Sigmoid colon (tissue), 7 donors: ENCODE measurements around the gene FOXJ1. TPM values are rescaled to one million over a fixed set of nuclear protein-coding genes. Genes with fewer than 3 reads are reported as not detected.

ENCODE experiments used
- DNase-seq: peaks from one replicate; pipeline ENCODE4 v3.0.0-alpha.2; 2019
- H3K27ac ChIP-seq, 4 donors: fragments of 200-600 bp; sonication (generic); one replicate each; pipeline ENCODE4 v1.5.1; 2016 to 2019; ENCODE audit warnings: mild to moderate bottlenecking in 1 of 4
- H3K27me3 ChIP-seq, 3 donors: fragments of 200-600 bp; sonication (generic); one replicate each; pipeline ENCODE4 v1.5.1; 2019; ENCODE audit warnings: mild to moderate bottlenecking in 1 of 3
- H3K36me3 ChIP-seq, 4 donors: fragments of 200-600 bp; sonication (generic); one replicate each; pipeline ENCODE4 v1.5.1; 2016 to 2019
- H3K4me1 ChIP-seq, 4 donors: fragments of 200-600 bp; sonication (generic); one replicate each; pipeline ENCODE4 v1.5.1; 2017 to 2019
- H3K4me3 ChIP-seq, 4 donors: fragments of 200-600 bp; sonication (generic); one replicate each; pipeline ENCODE4 v1.5.1; 2017 to 2019; ENCODE audit warnings: mild to moderate bottlenecking in 2 of 4, moderate library complexity in 1 of 4
- H3K9me3 ChIP-seq, 4 donors: fragments of 200-600 bp in 3 of 4; sonication (generic) in 3 of 4; one replicate each; pipeline versions ENCODE4 v1.5.1 to v1.6.1; 2013 to 2019
- EP300 ChIP-seq, 4 donors: sonication (generic); formaldehyde crosslinking; IDR thresholded peaks; one replicate each; pipeline ENCODE4 v1.6.1; 2017; ENCODE audit warnings: antibody characterized with exemption in 4 of 4
- POLR2A ChIP-seq, 2 donors: fragments of 450-650 bp; IDR thresholded peaks; one replicate each; pipeline ENCODE4 v1.6.1; 2016; ENCODE audit warnings: antibody characterized with exemption in 2 of 2, mild to moderate bottlenecking in 2 of 2, moderate library complexity in 2 of 2
- POLR2AphosphoS5 ChIP-seq, 4 donors: sonication (generic); formaldehyde crosslinking; IDR thresholded peaks; one replicate each; pipeline ENCODE4 v1.6.1; 2017; ENCODE audit warnings: antibody characterized with exemption in 4 of 4
- WGBS, 2 donors: extraction: QIAGEN DNeasy Blood & Tissue Kit; methylation state at CpG; one replicate each; pipeline ENCODE4 v1.1.7; 2013; 5-methylcytosine and 5-hydroxymethylcytosine counted together
- intact Hi-C: fragments of 100-400 bp; cut with DNase I; formaldehyde crosslinking; loops from one replicate; pipeline ENCODE4 v1.15.1; 2023
- polyA plus RNA-seq, 3 donors: library from polyadenylated mRNA; stranded (reverse); fragments of 200-250 nt; gene quantifications; one replicate each; pipeline ENCODE4 v1.2.3, GENCODE V29; 2013
- total RNA-seq, 4 donors: library from RNA; depleted of rRNA; stranded (reverse); fragments of >200 nt; gene quantifications; one replicate each; pipeline ENCODE4 v1.1.0, GENCODE V29; 2016
- TF ChIP-seq, protein P1 (sequence below), 4 experiments: fragments of 450-650 bp in 3 of 4; fragments of 200-600 bp in 1 of 4; IDR thresholded peaks; one replicate each; pipeline ENCODE4 v1.5.1; 2016 to 2019; ENCODE audit warnings: antibody characterized with exemption in 4 of 4, mild to moderate bottlenecking in 3 of 4, moderate library complexity in 2 of 4
- donor health status: healthy with polysubstance abuse.
- donor health status: Bipolar disorder and iron deficiency.
- donor health status: healthy.

The FOXJ1 gene
- total and polyA plus RNA-seq, 7 donors = 0.14 to 2.3 (median 0.42) TPM; not detected in 3

- no peaks in the 10 kb centered on the region for H3K27me3 ChIP-seq
- no peak for DNase-seq
- peaks cover 2 to 11% (median 10%) of the 10 kb centered on the region in 4 donors for H3K4me1 ChIP-seq
- whole genome bisulfite sequencing, 2 donors = 82 to 86% methylated on average over 5 of the region's 5 CpGs
- TF ChIP-seq, protein P1, sequence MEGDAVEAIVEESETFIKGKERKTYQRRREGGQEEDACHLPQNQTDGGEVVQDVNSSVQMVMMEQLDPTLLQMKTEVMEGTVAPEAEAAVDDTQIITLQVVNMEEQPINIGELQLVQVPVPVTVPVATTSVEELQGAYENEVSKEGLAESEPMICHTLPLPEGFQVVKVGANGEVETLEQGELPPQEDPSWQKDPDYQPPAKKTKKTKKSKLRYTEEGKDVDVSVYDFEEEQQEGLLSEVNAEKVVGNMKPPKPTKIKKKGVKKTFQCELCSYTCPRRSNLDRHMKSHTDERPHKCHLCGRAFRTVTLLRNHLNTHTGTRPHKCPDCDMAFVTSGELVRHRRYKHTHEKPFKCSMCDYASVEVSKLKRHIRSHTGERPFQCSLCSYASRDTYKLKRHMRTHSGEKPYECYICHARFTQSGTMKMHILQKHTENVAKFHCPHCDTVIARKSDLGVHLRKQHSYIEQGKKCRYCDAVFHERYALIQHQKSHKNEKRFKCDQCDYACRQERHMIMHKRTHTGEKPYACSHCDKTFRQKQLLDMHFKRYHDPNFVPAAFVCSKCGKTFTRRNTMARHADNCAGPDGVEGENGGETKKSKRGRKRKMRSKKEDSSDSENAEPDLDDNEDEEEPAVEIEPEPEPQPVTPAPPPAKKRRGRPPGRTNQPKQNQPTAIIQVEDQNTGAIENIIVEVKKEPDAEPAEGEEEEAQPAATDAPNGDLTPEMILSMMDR (IDR thresholded peaks at IDR 0.05) = no peak
- TF ChIP-seq EP300 (IDR thresholded peaks at IDR 0.05) = no peak
- no peak for TF ChIP-seq POLR2A (IDR thresholded peaks at IDR 0.05)
- TF ChIP-seq POLR2AphosphoS5 (IDR thresholded peaks at IDR 0.05) = no peak
- no peaks in the 10 kb centered on the region for H3K9me3 ChIP-seq
- H3K27ac ChIP-seq = no peak overlapping the region
- intact Hi-C loops = loop anchor here (2.0 kb wide), 1 partner anchor 32 kb away; no protein-coding TSS in a partner anchor
- no peaks in the 10 kb centered on the region for H3K36me3 ChIP-seq
- H3K4me3 ChIP-seq = no peak overlapping the region
These were observed 17.9 kb downstream of the FOXJ1 start for GRCh38 chr17:76123191-76123499.

- H3K4me1 ChIP-seq = peaks cover 2 to 11% (median 10%) of the 10 kb centered on the region in 4 donors
- no peak for TF ChIP-seq EP300 (IDR thresholded peaks at IDR 0.05)
- TF ChIP-seq POLR2AphosphoS5 (IDR thresholded peaks at IDR 0.05) = no peak
- no peak for TF ChIP-seq POLR2A (IDR thresholded peaks at IDR 0.05)
- TF ChIP-seq, protein P1 (IDR thresholded peaks at IDR 0.05) = no peak
- H3K36me3 ChIP-seq = no peaks in the 10 kb centered on the region
- H3K4me3 ChIP-seq = no peak overlapping the region
- peak overlapping the region in 1 of 4 donors; percentile 68 for H3K27ac ChIP-seq
- peak; percentile 55 for DNase-seq
- no peaks in the 10 kb centered on the region for H3K9me3 ChIP-seq
- intact Hi-C loops = loop anchor here (1.0 to 2.0 kb wide), 2 partner anchors 32 to 157 kb away; no protein-coding TSS in a partner anchor
- 91 to 93% methylated on average over 24 of the region's 24 CpGs for WGBS, 2 donors
- H3K27me3 ChIP-seq = no peaks in the 10 kb centered on the region
These were observed 18.4 kb downstream of the FOXJ1 start for GRCh38 chr17:76122431-76123190.

DNA sequence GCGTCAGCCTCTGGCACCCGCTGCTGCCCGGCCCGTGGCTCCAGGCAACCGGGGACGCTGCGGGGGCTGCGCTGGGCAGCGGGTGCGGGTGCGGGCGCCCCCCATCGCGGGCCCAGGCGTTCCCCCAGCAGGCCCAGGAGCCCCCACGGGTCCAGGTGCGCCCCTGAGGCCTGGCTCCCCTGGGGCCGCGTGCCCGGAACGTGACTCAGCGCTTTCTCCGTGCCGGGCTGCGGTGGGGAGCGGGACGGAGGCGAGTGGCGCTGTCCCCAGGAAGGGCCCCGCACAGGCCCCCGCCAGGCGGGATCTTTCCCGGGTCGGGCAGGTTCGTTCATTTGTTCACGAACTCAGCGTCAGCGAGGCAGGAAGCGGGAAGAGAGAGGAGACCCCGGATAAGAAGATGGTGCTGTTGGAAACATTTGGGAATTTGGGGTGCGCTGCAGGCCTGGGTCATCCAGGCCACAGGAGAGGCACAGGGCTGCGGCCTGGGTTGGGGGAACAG, 19.1 kb downstream of the FOXJ1 start:
- H3K36me3 ChIP-seq = no peaks in the 10 kb centered on the region
- TF ChIP-seq EP300 (IDR thresholded peaks at IDR 0.05) = no peak
- TF ChIP-seq, protein P1 (IDR thresholded peaks at IDR 0.05) = no peak
- no peak for TF ChIP-seq POLR2A (IDR thresholded peaks at IDR 0.05)
- no peak for TF ChIP-seq POLR2AphosphoS5 (IDR thresholded peaks at IDR 0.05)
- peak overlapping the region in 2 of 4 donors; percentile 21 to 68 for H3K27ac ChIP-seq
- no peaks in the 10 kb centered on the region for H3K27me3 ChIP-seq
- peak overlapping the region in 3 of 4 donors; percentile 34 to 51 (median 46) for H3K4me3 ChIP-seq
- 40 to 69% methylated on average over 42 of the region's 42 CpGs for whole genome bisulfite sequencing, 2 donors
- no peaks in the 10 kb centered on the region for H3K9me3 ChIP-seq
- H3K4me1 ChIP-seq = peaks cover 2 to 11% (median 10%) of the 10 kb centered on the region in 4 donors
- peak; percentile 78 for DNase-seq
- intact Hi-C loops = loop anchor here (1.0 to 2.0 kb wide), 3 partner anchors 33 to 157 kb away; no protein-coding TSS in a partner anchor

GRCh38 chr17:76120658-76121008, 20.4 kb downstream of the FOXJ1 start:
- WGBS, 2 donors = 88 to 93% methylated on average over 5 of the region's 5 CpGs
- intact Hi-C loops = loop anchor here (1.0 kb wide), 1 partner anchor 61 kb away; no protein-coding TSS in a partner anchor
- Histone ChIP-seq H3K36me3 (no peaks in the 10 kb centered on the region), H3K27me3 (no peaks in the 10 kb centered on the region), H3K4me3 (no peak overlapping the region), H3K9me3 (no peaks in the 10 kb centered on the region), H3K27ac (no peak overlapping the region), H3K4me1 (peaks cover 2 to 11% (median 10%) of the 10 kb centered on the region in 4 donors)
- no peak for TF ChIP-seq POLR2A (IDR thresholded peaks at IDR 0.05)
- TF ChIP-seq EP300 (IDR thresholded peaks at IDR 0.05) = no peak
- TF ChIP-seq, protein P1 (IDR thresholded peaks at IDR 0.05) = no peak
- TF ChIP-seq POLR2AphosphoS5 (IDR thresholded peaks at IDR 0.05) = no peak
- DNase-seq = peak; percentile 21
